HG03575 (cell line): Measurements from ENCODE around the gene BDH1.

Experiments
- ATAC-seq: cut with Tn5 transposase; IDR thresholded peaks from one replicate; pipeline ENCODE4 v1.9.1; 2021; ENCODE audit not compliant: unreplicated experiment, insufficient number of reproducible peaks, low FRiP score; ENCODE audit errors: extremely low read depth

BDH1 gene

GRCh38 chr3:197554562-197555280 is 1.0 kb downstream of the BDH1 start:
- peak; percentile 84 for ATAC-seq

DNA sequence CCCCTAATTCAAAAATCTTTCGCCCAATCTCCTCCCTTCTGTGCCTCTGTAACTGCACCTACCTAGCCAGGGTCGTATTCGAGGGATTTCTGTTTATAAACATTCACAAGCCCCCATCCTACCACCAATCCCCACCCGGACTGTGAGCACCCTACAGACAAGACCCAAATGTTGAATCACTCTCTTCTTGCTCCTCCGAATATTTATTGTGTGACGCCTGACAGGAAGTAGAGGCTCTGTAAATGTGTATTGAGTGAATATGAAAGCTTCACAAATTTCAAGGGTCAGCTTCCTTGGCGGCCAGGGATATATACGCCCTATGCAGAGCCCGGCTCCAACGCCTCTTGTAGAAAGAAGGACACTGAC is 1.6 kb downstream of the BDH1 start:
- ATAC-seq: no peak

DNA sequence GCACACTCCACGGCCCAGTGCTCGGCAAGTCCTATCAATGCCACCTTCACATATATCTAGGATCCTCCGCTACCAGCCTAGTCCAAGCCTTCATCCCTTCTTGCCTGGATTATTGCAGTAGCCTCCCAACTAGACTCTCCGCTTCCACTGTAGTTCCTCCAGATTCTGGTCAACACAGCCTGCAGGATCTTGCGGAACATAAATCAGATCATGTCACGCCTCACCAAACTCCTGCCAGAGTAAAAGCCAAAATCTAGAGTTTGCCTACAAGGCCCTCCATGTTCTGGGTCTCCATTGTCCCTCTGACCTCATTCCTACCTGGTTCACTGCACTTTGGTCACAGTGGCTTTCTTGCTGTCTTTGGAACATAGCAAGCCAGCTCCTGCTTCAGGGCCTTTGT is 3.6 kb downstream of the BDH1 start:
- no peak for ATAC-seq

DNA sequence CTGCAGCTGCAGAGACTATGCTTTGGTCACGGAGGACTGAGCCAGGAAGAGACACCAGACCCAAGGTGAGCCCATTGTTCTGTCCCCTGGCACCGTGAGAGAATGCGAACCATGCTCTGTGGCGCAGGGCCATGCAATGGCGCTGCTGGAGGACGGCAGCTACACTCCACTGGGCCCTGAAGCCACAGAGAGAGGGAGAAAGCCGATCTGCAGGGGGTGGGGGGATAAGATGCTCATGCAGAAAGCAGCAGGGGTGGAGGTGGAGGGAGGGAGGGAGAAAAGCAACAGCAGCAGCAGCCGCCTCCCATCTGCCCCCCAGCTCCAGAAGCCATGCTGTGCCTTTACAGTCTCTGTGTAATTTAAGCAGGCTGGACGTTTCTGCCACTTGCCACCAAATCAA is 5.3 kb downstream of the BDH1 start:
- no peak for ATAC-seq

- no peak for ATAC-seq
These were observed 6.4 kb downstream of the BDH1 start for GRCh38 chr3:197549261-197549885.

GRCh38 chr3:197547306-197548011 is 8.3 kb downstream of the BDH1 start:
- no peak for ATAC-seq

- no peak for ATAC-seq
These were observed 9.3 kb downstream of the BDH1 start for GRCh38 chr3:197546307-197547085.

- ATAC-seq: no peak
These were observed 10.2 kb downstream of the BDH1 start for GRCh38 chr3:197545571-197545970.

GRCh38 chr3:197545101-197545500 is 10.7 kb downstream of the BDH1 start:
- ATAC-seq: no peak

GRCh38 chr3:197542741-197543454 is 12.9 kb downstream of the BDH1 start:
- ATAC-seq: no peak

GRCh38 chr3:197541756-197542539 is 13.8 kb downstream of the BDH1 start:
- ATAC-seq: no peak

GRCh38 chr3:197540961-197541377 is 14.8 kb downstream of the BDH1 start:
- ATAC-seq: no peak

- no peak for ATAC-seq
These were observed 16.1 kb downstream of the BDH1 start for GRCh38 chr3:197539651-197540051.

GRCh38 chr3:197533927-197534725 is 21.6 kb downstream of the BDH1 start:
- ATAC-seq: no peak

GRCh38 chr3:197533396-197533795 is 22.4 kb downstream of the BDH1 start:
- no peak for ATAC-seq

DNA sequence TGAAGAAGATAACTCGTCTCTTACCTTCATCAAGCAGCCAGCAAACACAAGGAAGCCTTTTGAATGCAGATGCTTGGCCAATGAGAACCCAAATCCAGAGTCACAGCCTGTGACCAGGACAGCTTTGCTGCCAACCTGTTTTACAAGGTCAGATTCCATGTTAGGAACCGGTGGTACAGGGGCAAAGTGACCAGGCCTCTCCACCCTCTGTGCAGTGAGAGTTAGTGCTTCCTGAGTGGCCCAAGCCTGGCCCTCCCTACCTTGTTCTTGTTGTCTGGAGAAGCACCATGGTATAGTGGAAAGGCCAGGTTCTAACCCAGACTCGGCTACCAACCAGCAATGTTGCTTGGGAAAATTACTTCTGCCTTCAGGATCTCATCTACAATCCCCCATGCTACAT is 23.4 kb downstream of the BDH1 start:
- ATAC-seq: no peak

GRCh38 chr3:197528190-197528589 is 27.6 kb downstream of the BDH1 start:
- no peak for ATAC-seq
